GM19452 (cell line): ENCODE data around the gene SUOX.
"Not testable (repeated sequence)": the region's sequence is repeated elsewhere in the genome, so short reads cannot be mapped to it uniquely, and the experiment has no call there.

ENCODE experiments used
- ATAC-seq: cut with Tn5 transposase; IDR thresholded peaks from one replicate; pipeline ENCODE4 v1.9.1; 2021; ENCODE audit not compliant: unreplicated experiment

SUOX gene

DNA sequence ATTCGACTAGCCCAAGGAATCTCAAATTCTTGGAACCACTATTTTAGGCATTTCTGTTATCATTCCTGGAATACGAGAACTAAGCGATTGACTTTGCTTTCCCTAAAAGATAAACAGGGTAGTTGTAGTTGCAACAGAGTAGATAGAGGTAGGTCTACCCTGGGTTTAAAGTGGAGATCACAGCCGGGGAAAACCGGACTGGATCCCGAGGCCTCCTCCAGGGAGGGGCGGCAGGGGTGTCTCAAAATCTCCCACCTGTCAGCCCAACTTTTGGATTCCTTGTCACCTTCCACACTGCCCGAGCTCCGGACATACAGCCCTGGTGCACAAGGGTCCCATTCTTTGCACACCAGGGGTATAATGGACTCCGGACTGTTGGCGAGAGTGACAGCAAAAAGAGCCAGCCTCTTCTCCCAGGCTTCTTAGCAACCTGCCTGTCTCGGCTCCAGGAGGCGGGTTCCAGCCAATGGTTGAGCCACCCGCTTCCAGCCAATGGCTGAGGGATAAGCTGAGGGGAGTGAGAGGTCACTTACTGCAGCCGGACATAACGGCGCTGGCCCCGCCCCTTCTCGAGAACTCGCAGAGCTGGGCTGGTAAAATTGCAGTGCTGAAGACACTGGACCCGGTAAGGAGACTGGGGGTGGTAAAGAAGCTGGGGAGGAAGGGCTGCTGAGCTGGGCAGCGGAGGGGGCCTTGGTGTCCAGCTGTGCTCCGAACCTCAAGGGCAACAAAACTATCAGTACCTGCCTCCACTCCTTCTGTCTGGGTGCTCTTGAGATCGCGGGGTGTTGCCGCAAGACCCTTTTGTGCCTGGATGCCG, at the start of gene SUOX:
Gene SUOX, plus strand, starts transcription at position 562 of the 820 bp plus-strand sequence. CDS start 4,946 bp downstream, outside the sequence.
- ATAC-seq: peak; percentile 99

DNA sequence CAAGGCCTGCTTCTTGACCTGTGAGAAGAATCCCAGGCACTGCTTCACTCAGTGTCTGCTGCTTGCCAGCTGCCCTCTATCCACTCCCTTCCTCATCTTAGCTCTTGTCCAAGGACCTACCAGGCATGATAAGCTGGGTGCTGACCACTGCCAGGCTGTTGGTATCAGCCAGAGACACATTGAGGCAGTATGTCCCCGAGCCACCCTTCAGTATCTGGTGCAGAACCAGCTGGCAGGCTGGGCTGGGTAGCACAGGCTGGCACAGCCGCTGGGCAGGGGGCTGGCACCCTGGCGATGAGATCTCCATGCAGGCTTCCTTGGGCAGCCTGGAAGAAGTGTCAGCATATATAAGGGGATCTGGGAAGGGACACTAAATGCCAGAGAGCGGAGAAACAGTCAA, 41.7 kb upstream of the SUOX start:
- no peak for ATAC-seq

DNA sequence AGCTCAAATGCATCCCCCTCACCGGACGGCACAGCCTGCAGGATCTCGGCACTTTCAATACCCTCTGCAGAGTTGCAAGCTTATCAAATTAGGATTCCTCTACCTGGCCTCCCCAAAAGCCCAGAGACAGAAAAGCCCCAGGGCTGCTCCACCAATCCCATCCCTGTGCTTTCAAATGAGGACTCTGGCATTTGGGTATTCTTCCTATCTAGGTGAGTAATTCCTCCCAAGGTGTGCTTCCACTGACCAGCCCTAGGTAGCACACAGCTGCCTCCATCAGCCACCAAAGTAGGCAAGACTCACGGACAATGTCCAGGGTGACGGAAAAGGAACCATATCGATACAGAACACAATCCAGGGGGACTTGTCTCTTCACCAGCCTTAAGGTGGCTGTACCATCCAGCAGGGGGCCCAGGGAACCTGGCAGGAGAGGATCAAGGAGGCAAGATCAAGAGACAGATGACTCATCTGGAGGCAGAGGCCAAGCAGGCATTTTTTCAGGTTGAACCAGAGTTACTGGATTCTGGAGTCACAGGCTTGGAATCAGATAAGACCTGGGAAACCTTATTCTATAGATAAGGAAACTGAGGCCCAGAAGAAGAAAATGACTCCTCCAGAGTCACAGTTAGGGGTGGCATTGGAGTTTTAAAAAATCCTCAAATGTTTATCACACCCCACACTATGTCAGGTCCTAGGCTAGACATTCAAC, 41.1 kb upstream of the SUOX start:
- no peak for ATAC-seq

DNA sequence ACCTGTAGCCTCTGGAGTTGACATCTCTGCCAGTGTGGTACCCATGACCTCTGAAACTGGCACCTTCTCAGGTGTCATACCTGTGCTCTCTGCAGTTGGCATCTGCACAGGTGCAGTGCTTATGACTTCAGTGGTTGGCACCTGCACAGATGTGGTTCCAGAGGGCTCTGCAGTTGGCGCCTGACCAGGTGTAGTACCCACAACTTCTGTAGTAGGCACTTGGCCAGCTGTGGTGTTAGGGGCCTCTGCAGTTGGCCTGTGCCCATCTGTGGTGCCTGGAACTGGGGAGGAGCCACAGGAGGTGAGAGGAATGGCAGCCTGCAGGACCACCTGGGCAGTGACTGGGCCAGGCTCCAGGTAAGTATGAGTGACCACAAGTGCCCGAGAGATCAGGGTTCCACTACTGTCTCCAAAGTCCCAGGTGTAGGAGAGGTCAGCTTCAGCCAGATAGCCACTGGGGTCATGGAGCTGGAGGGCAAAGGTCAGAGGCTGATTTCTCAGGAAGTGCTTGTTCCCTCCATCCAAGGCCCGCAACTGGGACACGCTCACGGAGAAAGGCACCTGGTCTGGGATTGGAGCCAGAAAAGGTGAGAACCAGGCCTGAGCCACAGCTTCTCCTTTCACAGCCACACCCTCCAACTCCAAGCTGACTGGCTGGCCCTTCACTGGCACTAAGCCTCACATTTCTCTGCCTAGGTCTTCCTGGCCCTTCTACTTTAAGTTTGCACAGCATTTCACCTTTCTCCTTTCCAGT, 39.8 kb upstream of the SUOX start:
- no peak for ATAC-seq

DNA sequence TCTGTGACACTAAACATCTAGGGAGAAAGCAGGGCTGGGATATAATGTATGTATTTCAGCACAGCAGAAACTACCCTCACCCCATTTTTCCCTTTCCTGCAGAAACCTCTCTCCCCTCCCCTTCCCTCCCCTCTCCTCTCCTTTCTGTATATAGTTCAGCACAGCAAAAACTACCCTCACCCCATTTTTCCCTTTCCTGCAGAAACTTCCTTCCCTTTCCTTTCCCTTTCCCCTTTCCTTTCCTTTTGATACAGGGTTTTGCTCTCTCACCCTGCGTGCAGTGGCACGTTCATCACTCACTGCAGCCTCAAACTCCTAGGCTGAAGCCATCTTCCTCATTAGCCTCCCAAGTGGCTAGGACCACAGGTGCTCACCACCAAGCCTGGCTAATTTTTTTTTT, 33.3 kb upstream of the SUOX start:
- no peak for ATAC-seq

DNA sequence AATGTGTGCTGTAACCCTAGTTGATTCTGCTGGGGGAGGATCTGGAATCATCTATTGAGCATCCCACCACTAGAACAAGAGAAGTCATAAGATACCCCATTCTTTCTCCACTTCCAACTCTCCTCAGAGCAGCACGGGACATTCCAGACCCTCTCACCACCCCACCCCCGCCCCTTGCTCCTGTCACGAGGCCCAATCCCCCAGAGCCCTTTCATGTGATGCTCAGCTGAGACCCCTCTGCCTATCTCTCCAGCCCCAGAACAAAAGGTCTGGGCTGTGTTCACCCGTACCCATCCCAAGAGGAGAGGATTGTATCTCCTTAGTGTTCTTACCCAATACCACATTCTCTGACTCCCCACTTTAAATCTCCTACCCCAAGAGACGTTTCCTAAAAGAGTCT, 31.8 kb upstream of the SUOX start:
- ATAC-seq: no peak

DNA sequence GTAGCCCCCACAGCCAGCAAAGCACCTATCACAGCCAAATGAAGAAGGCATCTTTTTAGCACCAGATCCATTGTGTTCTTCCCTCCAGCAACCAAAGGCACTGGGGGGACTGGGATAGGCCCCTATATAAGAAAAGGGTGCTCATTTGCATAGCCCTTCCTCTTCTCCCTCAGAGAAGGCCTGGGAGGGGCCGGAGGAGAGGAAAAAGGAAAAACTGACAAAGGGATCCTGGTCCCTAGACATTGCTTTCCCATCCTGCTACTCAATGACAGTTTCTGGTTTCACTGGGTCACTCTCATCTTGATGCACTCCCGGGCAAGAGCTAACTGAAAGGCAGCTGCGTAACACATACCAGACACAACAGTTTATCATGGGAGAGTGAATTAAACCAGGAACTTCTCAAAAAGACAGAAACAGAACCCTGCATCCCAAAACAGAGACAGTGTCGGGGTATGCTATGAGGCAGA, 31.1 kb upstream of the SUOX start, which contains the start of gene PMEL:
Gene PMEL, minus strand, starts transcription at position 102 of the 467 bp plus-strand sequence. Its CDS starts 31 bp downstream, at position 71.
- ATAC-seq: no peak

DNA sequence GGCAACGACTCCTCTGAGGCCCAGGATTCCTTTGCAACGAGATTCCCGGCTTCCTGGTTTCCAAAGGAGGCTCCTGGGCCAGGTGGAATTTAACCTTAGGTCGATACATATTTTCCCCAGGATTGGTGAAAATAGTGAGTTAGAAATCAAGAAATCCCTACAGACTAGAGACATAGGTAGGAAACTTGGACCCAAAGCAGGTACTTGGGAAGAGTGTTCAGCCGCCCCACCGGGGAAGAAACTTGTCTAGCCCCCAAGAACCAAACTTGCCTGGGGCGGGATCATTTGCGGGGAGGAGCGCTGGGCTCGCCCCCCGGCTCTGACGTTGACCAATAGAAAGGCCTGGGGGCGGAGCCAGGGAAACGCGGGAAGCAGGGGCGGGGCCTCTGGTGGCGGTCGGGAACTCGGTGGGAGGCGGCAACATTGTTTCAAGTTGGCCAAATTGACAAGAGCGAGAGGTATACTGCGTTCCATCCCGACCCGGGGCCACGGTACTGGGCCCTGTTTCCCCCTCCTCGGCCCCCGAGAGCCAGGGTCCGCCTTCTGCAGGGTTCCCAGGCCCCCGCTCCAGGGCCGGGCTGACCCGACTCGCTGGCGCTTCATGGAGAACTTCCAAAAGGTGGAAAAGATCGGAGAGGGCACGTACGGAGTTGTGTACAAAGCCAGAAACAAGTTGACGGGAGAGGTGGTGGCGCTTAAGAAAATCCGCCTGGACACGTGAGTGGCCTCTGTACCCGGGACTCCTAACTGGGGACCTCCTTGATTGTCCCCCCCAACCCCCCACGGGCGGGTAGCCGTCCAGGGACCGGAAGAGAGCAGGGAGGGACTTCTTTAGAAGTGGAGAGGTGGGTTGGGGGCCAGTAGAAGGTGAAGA, 30.4 kb upstream of the SUOX start, which contains the start of gene CDK2:
Gene CDK2, plus strand, starts transcription at position 423 of the 874 bp plus-strand sequence. Its CDS starts 179 bp downstream, at position 602.
- ATAC-seq: peak; percentile 91

DNA sequence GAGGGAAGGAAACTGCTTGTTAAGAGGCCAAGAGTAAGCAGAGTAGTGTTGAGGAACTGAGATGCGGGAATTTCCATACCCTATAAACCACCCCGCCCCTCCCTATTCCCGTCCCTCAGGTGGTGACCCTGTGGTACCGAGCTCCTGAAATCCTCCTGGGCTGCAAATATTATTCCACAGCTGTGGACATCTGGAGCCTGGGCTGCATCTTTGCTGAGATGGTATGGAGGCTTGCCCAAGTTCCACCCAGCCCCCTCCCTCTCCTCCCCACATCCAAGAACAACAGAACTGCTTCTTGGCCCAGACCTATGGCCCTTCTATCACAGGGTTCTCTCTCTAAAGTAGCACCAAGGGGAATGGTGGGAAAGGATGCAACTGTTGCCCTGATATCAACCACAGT, 27.7 kb upstream of the SUOX start:
- ATAC-seq: no peak

DNA sequence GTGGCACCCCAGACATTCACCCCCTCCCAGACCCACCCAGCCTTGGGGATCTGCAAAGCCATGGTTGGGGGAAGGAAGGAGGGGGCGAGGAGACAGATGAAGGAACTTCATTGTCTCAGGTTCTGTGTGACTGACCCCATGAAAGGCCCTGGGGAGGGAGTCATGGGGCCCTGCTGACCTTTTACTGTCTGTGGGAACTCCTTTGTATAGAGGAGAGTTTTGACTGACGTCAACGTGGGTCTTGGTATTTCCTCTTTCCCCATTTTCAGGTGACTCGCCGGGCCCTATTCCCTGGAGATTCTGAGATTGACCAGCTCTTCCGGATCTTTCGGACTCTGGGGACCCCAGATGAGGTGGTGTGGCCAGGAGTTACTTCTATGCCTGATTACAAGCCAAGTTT, 26.3 kb upstream of the SUOX start:
- ATAC-seq: no peak

DNA sequence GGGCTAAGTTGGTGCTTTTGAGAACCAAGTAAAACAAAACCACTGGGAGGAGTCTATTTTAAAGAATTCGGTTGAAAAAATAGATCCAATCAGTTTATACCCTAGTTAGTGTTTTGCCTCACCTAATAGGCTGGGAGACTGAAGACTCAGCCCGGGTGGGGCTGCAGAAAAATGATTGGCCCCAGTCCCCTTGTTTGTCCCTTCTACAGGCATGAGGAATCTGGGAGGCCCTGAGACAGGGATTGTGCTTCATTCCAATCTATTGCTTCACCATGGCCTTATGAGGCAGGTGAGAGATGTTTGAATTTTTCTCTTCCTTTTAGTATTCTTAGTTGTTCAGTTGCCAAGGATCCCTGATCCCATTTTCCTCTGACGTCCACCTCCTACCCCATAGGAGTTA, 25.0 kb upstream of the SUOX start:
- no peak for ATAC-seq

DNA sequence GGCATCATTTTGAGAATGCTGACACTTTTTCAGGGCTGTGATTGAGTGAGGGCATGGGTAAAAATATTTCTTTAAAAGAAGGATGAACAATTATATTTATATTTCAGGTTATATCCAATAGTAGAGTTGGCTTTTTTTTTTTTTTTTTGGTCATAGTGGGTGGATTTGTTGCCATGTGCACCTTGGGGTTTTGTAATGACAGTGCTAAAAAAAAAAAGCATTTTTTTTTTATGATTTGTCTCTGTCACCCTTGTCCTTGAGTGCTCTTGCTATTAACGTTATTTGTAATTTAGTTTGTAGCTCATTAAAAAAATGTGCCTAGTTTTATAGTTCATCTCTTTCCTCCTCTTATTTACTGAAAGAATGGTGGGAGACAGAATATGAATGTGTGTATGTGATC, 24.6 kb upstream of the SUOX start:
- no peak for ATAC-seq

DNA sequence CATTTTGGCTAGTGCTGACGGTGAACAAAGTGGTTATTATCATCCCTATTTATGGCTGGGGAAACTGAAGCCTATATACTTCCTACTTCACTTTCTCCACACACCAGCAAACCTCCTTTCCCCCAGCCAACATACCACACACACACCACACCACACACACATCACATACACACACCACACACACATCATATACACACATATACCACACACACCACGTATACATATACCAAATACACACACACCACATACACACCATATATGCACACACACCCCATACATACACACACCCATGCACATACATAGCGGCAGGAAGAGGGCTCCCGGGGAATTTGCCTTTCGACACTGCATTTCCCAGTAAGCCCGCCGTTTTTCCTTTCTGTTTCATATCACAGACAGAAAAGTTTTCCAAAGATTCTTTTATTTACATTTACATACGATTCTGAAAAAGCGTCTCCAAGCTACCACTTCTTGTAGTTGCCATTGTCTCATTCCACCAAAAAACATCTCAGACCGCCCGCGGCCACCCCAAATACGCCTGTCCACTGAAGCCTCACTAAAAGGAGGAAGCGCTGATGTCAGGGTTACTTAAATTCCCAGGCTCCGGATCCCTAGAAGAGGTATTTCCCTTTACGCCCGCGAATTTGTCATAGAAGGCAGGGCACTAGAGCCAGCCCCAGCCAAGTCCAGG, 24.0 kb upstream of the SUOX start:
- no peak for ATAC-seq

DNA sequence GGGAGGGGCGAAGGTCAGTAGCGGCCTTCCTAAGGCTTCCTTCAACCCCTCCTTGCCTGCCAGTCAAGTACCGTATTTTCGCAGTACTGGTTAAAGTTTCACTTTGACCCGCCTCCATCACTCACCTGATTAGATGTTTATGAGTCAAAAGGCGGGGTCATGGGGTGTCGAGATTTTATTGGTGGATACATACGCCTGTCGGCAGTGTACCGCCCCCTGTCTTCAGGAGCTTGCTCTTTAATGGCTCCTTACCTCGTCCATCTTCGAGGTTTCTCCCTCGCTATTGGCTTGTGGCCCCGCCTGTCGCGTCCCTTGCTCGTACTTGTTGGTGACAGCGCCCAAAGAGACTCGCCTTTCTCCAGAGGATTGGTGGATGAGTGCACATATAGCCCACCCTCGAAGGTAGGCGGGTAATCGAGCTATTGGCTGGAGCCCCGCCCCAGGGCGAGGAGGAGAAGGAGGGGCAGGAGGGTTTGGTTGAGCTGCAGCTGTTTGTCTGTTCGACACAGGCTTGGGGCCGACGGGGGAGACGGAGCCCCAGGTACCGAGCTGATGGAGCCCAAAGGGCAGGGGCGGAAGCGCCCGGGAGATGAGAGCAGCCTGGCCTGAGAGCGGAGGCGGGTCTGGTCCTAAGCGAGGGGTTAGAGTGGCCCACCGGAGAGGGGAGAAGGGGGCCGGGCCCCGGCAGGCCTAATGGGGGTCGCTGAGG, 23.3 kb upstream of the SUOX start, which contains the start of gene RAB5B:
Gene RAB5B, plus strand, starts transcription at position 480 of the 709 bp plus-strand sequence. CDS start 12,883 bp downstream, outside the sequence.
- ATAC-seq: peak; percentile 89

DNA sequence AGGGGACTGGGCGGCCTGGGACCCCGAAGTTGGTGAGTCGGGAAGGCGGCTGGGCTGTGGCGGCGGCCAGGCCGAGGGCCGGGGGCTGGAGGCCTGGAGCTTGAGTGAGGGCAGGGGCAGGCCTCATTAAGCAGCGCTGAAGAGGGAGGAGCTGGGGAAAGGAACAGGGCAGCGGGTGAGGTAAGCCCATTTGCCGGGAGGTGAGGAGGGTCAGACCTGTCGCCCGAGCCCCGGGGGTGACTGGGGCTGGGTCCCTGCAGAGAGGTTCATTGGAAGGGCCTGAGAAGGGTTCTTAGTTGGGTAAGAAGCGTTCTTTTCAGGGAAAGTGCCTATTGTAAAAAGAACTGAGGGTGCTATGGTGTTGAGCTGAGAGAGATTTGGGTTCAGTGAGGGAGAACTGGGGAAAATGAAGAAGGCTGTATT, 22.8 kb upstream of the SUOX start:
- peak; percentile 16 for ATAC-seq

DNA sequence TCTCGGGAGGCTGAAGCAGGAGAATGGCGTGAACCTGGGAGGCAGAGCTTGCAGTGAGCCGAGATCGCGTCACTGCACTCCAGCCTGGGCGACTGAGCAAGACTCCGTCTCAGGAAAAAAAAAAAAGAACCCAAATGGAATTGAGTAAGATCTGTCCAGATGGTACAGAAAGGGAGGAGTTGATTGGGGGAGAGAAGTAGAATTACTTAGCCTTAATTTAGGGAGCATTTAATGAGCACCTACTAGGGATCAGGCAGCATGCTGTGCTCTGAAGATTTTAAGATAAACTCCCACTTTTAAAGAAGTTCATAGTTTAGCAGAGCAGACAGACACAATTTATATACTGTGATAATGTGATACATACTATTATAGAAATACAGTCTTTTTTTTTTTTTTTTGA, 18.7 kb upstream of the SUOX start:
- no peak for ATAC-seq

DNA sequence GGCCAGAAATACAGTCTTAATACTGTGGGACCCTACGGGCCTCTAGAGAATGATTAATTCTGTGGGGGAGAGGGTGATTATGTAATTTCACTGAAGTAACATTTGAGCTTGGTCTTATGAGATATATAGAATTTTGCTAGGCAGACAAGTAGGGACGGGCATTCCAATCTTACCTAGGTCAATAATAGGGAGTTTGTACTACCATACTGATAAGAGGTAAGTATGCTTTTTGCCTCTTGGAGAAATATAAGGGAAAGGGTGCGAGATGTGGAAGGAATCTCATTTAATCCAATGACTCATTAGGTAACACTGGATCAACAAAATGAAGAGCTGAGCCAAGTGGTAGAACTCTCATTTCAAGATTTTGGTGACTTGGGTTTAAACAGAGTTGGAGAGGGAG, 18.0 kb upstream of the SUOX start:
- ATAC-seq: no peak

DNA sequence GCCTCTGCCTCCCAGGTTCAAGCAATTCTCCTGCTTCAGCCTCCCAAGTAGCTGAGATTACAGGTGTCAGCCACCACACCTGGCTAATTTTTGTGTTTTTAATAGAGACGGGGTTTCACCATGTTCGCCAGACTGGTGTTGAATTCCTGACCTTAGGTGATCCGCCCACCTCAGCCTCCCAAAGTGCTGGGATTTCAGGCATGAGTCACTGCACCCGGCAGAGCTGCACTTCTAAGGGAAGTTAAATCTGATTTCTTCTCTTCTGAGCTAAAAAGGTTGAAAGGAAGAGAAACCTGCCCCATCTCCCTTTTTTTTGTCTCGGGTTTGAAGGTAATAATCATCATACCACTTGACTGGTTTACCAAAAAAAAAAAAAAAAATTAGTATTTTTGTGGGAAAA, 15.2 kb upstream of the SUOX start:
- not testable (repeated sequence) for ATAC-seq
